Cardiac fibroblast (primary cell): ENCODE measurements around the gene AP3D1.
A peak's percentile ranks its signal among the peaks of the same experiment; 100 is the strongest.

Experiments
- DNase-seq, 2 donors: peaks; one replicate each; pipeline versions ENCODE4 v3.0.0 to v3.0.0-alpha.2; 2010; ENCODE audit warnings: low read depth in 2 of 2
- H3K4me3 ChIP-seq, 2 donors: replicated peaks in 1 of 2; 1 replicate in 1 of 2; 2 replicates in 1 of 2; pipeline ENCODE4 v1.5.1; 2011; ENCODE audit warnings: low read depth in 2 of 2, low read length in 2 of 2, mild to moderate bottlenecking in 2 of 2, moderate library complexity in 1 of 2
- TF ChIP-seq, protein P1 (sequence below): IDR thresholded peaks from one replicate; pipeline ENCODE4 v1.5.1; 2011; ENCODE audit warnings: low read depth, mild to moderate bottlenecking, low read length, inconsistent platforms

Gene AP3D1

GRCh38 chr19:2115911-2116426, 35.4 kb downstream of the AP3D1 start:
- TF ChIP-seq, protein P1, sequence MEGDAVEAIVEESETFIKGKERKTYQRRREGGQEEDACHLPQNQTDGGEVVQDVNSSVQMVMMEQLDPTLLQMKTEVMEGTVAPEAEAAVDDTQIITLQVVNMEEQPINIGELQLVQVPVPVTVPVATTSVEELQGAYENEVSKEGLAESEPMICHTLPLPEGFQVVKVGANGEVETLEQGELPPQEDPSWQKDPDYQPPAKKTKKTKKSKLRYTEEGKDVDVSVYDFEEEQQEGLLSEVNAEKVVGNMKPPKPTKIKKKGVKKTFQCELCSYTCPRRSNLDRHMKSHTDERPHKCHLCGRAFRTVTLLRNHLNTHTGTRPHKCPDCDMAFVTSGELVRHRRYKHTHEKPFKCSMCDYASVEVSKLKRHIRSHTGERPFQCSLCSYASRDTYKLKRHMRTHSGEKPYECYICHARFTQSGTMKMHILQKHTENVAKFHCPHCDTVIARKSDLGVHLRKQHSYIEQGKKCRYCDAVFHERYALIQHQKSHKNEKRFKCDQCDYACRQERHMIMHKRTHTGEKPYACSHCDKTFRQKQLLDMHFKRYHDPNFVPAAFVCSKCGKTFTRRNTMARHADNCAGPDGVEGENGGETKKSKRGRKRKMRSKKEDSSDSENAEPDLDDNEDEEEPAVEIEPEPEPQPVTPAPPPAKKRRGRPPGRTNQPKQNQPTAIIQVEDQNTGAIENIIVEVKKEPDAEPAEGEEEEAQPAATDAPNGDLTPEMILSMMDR, result no peak
- DNase-seq, result no peak
- H3K4me3 ChIP-seq, result no peak overlapping the region

DNA sequence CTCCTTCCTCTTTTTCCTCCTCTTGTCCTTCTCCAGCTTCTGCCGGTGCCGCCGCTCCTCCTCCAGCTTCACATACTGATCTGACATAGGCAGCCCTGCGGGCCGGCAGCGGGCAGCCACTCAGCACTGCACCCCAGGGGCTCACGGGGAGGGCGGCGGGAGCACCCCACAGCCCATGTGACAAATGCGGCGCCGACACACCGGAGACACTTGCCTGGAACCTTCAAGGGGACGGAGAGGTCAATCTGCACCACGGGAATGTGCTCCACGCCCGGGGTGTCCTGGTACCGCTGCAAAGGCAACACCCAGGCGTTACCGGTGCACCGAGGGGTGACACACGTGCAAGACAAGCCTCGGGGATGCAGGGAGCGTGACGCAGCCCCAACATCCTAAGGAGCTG, 36.0 kb downstream of the AP3D1 start:
- TF ChIP-seq, protein P1, result no peak
- H3K4me3 ChIP-seq, result no peak overlapping the region

GRCh38 chr19:2114821-2115220, 36.5 kb downstream of the AP3D1 start:
- TF ChIP-seq, protein P1, result no peak
- no peak overlapping the region for H3K4me3 ChIP-seq
- no peak for DNase-seq

More for the DNA sequence above, 36.0 kb downstream of the AP3D1 start:
- no peak for DNase-seq

DNA sequence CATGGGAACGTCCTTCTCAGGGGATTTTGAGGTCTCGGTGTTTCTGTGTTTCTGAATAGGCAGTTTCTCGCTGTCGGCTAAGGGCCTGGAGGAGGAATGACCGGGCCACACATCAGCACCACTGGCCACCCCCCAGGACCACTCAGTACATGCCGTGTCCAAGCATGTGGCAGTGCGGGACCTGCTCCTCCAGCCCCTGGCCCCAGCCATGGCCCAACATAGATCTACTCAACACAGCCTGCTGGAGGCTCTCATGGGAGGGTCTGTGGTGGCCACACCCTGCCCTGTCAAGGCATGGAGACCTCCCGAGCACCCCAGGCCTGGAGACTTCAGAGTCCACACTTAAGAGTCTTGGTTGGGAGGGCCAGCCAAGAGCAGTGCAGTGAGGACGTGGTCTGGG, 37.1 kb downstream of the AP3D1 start:
- H3K4me3 ChIP-seq, result no peak overlapping the region
- TF ChIP-seq, protein P1, result no peak
- DNase-seq, result no peak

DNA sequence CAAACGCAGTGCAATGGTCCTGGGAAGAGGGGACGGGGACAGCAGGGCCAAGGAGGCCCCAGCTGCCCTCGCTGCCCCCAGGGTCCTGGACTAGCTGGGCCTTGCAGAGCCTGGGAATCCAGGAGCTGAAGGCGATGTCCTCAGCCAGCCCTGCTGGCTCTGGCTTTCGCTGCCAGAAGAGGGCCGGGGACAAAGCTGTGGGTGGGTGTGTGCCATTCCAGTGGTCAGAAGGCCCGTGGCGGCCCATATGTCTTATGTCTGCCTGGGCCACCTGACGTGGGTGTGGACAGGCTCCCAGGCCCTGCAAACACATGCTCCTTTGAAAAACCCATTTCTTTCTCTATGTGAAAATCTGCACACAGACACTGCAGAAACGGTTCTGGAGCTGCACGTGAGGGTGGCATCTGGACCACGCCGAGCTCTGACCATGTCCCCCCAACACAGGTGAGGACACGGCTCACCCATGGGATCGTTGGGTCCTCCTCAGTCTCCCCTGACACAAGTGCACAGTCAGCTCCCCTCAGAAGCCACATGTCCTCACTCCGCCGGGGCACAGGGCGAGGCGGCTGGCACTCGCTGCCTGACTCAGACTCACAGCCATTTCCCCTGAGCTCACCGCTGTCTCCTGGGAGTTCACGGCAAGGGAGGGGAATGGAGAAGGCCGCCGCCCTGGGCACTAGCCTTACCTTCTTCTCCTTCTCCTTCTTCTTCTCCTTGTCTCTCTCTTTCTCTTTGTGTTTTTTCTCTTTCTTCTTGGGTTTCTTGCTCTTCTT, 37.7 kb downstream of the AP3D1 start:
- no peak overlapping the region for H3K4me3 ChIP-seq
- TF ChIP-seq, protein P1, result no peak
- peak; percentile 25 to 86 for DNase-seq

GRCh38 chr19:2112516-2113320, 38.6 kb downstream of the AP3D1 start:
- TF ChIP-seq, protein P1, result no peak
- H3K4me3 ChIP-seq, result no peak overlapping the region
- no peak for DNase-seq
